Liver (tissue), 9 donors: ENCODE results near the gene SLC25A39. TPM values are rescaled to one million over a fixed set of nuclear protein-coding genes. Genes with fewer than 3 reads are reported as not detected.

Source experiments
- DNase-seq: peaks from one replicate; pipeline ENCODE4 v3.0.0-alpha.2; 2017; ENCODE audit warnings: low spot score
- H3K27ac ChIP-seq, 2 donors: one replicate each; pipeline ENCODE4 v1.7.0; 2013; ENCODE audit warnings: inconsistent platforms in 2 of 2, low read length in 2 of 2, control low read depth in 1 of 2, low read depth in 1 of 2, mild to moderate bottlenecking in 1 of 2
- H3K27me3 ChIP-seq, 4 donors: one replicate each; pipeline versions ENCODE4 v1.6.1 to v1.7.0; 2013; ENCODE audit warnings: low read length in 3 of 4, inconsistent platforms in 1 of 4, mild to moderate bottlenecking in 1 of 4, moderate library complexity in 1 of 4; ENCODE audit not compliant: control insufficient read depth in 4 of 4, insufficient read depth in 4 of 4
- H3K36me3 ChIP-seq, 4 donors: one replicate each; pipeline versions ENCODE4 v1.6.1 to v1.7.0; 2013; ENCODE audit warnings: low read length in 3 of 4, mild to moderate bottlenecking in 3 of 4, low read depth in 1 of 4, moderate library complexity in 1 of 4; ENCODE audit not compliant: control insufficient read depth in 4 of 4, insufficient read depth in 3 of 4
- H3K4me1 ChIP-seq, 4 donors: one replicate each; pipeline versions ENCODE4 v1.6.1 to v1.7.0; 2013; ENCODE audit warnings: low read length in 3 of 4, mild to moderate bottlenecking in 3 of 4, moderate library complexity in 1 of 4; ENCODE audit not compliant: control insufficient read depth in 4 of 4, insufficient read depth in 4 of 4
- H3K4me3 ChIP-seq, 3 donors: one replicate each; pipeline versions ENCODE4 v1.6.1 to v1.7.0; 2013; ENCODE audit warnings: low read length in 3 of 3, control low read depth in 1 of 3, low read depth in 1 of 3, mild to moderate bottlenecking in 1 of 3
- H3K9ac ChIP-seq, 2 donors: one replicate each; pipeline ENCODE4 v1.7.0; 2013; ENCODE audit warnings: low read length in 2 of 2, mild to moderate bottlenecking in 2 of 2, moderate library complexity in 2 of 2, control low read depth in 1 of 2, low read depth in 1 of 2
- H3K9me3 ChIP-seq, 4 donors: one replicate each; pipeline versions ENCODE4 v1.6.1 to v1.7.0; 2013; ENCODE audit warnings: low read length in 3 of 4; ENCODE audit not compliant: control insufficient read depth in 4 of 4
- EGR1 ChIP-seq, 2 donors: IDR thresholded peaks; 2 replicates each; pipeline ENCODE4 v1.6.1; 2016 to 2018; ENCODE audit warnings: antibody characterized with exemption in 2 of 2, low read depth in 2 of 2
- FOXA1 ChIP-seq: IDR thresholded peaks from 2 replicates; pipeline ENCODE4 v1.6.1; 2016; ENCODE audit warnings: antibody characterized with exemption
- FOXA2 ChIP-seq: IDR thresholded peaks from 2 replicates; pipeline ENCODE4 v1.6.1; 2016; ENCODE audit warnings: antibody characterized with exemption
- GABPA ChIP-seq, 2 donors: IDR thresholded peaks in 1 of 2; conservative IDR thresholded peaks in 1 of 2; 2 replicates each; pipeline ENCODE4 v1.6.1; 2016; ENCODE audit warnings: antibody characterized with exemption in 2 of 2, mild to moderate bottlenecking in 1 of 2, moderate library complexity in 1 of 2
- HNF4A ChIP-seq, 2 donors: conservative IDR thresholded peaks; 2 replicates each; pipeline ENCODE4 v1.6.1; 2016; ENCODE audit warnings: antibody characterized with exemption in 2 of 2, mild to moderate bottlenecking in 2 of 2
- HNF4G ChIP-seq: IDR thresholded peaks from 2 replicates; pipeline ENCODE4 v1.6.1; 2016; ENCODE audit warnings: antibody characterized with exemption
- JUND ChIP-seq, 2 donors: IDR thresholded peaks; 2 replicates each; pipeline ENCODE4 v1.6.1; 2016; ENCODE audit warnings: antibody characterized with exemption in 2 of 2
- NR2F2 ChIP-seq: IDR thresholded peaks from 2 replicates; pipeline ENCODE4 v1.6.1; 2016; ENCODE audit warnings: antibody characterized with exemption
- RXRA ChIP-seq, 2 donors: IDR thresholded peaks; 2 replicates each; pipeline ENCODE4 v1.6.1; 2017 to 2018; ENCODE audit warnings: antibody characterized with exemption in 2 of 2, mild to moderate bottlenecking in 1 of 2
- SP1 ChIP-seq: IDR thresholded peaks from 2 replicates; pipeline ENCODE4 v1.6.1; 2018; ENCODE audit warnings: antibody characterized with exemption, mild to moderate bottlenecking
- TAF1 ChIP-seq: conservative IDR thresholded peaks from 2 replicates; pipeline ENCODE4 v1.6.1; 2016; ENCODE audit warnings: antibody characterized with exemption, mild to moderate bottlenecking
- YY1 ChIP-seq: IDR thresholded peaks from 2 replicates; pipeline ENCODE4 v1.6.1; 2016; ENCODE audit warnings: antibody characterized with exemption, mild to moderate bottlenecking
- WGBS: extraction: QIAGEN DNeasy Blood & Tissue Kit; methylation state at CpG from one replicate; pipeline ENCODE4 v1.1.7; 2013; 5-methylcytosine and 5-hydroxymethylcytosine counted together
- polyA plus RNA-seq, 2 donors: library from polyadenylated mRNA; stranded (reverse) in 1 of 2; unstranded in 1 of 2; fragments of 200-250 nt in 1 of 2; fragments of >200 nt in 1 of 2; fragmentation: Nextera tagmentation in 1 of 2; extraction: Ambion mirVana in 1 of 2; gene quantifications; one replicate each; pipeline versions ENCODE4 v1.2.1 to v1.2.3, GENCODE V29; 2013 to 2015
- total RNA-seq, 2 donors: library from RNA; depleted of rRNA; stranded (reverse); fragments of >200 nt; gene quantifications; one replicate each; pipeline ENCODE4 v1.2.3, GENCODE V29; 2014
- TF ChIP-seq, protein P1 (sequence below): IDR thresholded peaks from 2 replicates; pipeline ENCODE4 v1.6.1; 2016; ENCODE audit warnings: antibody characterized with exemption
- TF ChIP-seq, protein P2 (sequence below): fragments of 150-350 bp; IDR thresholded peaks from 2 replicates; pipeline ENCODE4 v1.5.1; 2017; ENCODE audit warnings: improper control_type of control experiment, low read depth, low read length; ENCODE audit not compliant: missing input control
- TF ChIP-seq, protein P3 (sequence below): IDR thresholded peaks from 2 replicates; pipeline ENCODE4 v1.6.1; 2016; ENCODE audit warnings: antibody characterized with exemption
- TF ChIP-seq, protein P4 (sequence below): IDR thresholded peaks from 2 replicates; pipeline ENCODE4 v1.6.1; 2016; ENCODE audit warnings: antibody characterized with exemption, mild to moderate bottlenecking
- TF ChIP-seq, protein P5 (sequence below): IDR thresholded peaks from 2 replicates; pipeline ENCODE4 v1.6.1; 2016; ENCODE audit warnings: antibody characterized with exemption
- donor health status: healthy.
- donor health status: healthy.
- donor health status: healthy.
- donor health status: healthy.
- donor health status: healthy.

SLC25A39 gene
- total and polyA plus RNA-seq, 4 donors: 62.0 to 395 (median 83.8) TPM

DNA sequence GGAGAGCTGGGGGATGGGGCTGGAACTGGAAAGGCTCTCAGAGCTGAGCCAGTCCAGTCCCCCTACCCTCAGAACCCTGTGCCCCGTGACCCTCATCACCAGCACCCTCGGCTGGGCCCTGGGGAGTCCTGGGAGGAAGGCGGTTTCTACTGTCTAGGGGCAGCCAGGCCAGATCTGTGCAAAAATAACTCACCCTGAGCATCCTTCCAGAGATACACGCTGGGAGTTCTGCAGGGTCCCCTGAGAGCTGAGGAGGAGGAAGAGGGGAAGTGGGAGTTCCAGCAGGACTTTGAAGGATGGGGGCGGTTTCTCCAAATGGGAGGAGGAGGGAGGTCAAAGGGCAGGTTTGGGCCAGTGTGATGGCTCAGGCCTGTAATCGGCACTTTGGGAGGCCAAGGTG is 51.7 kb downstream of the SLC25A39 start:
- Histone ChIP-seq H3K27ac (no peak overlapping the region), H3K4me3 (no peak overlapping the region), H3K9me3 (no peaks in the 10 kb centered on the region), H3K4me1 (no peaks in the 10 kb centered on the region), H3K9ac (no peak overlapping the region), H3K36me3 (no peaks in the 10 kb centered on the region), H3K27me3 (no peaks in the 10 kb centered on the region)
- WGBS: 86% methylated on average over 6 of the region's 6 CpGs
- TF ChIP-seq JUND (IDR thresholded peaks at IDR 0.05) (no peak), NR2F2 (no peak), GABPA (IDR thresholded peaks at IDR 0.05 in 1 of 2, conservative IDR thresholded peaks at IDR 0.05 in 1 of 2) (no peak), EGR1 (IDR thresholded peaks at IDR 0.05; ENCODE audit: low read depth in 2 of 2) (no peak)
- TF ChIP-seq, protein P1, sequence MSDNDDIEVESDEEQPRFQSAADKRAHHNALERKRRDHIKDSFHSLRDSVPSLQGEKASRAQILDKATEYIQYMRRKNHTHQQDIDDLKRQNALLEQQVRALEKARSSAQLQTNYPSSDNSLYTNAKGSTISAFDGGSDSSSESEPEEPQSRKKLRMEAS: no peak
- DNase-seq: no peak

DNA sequence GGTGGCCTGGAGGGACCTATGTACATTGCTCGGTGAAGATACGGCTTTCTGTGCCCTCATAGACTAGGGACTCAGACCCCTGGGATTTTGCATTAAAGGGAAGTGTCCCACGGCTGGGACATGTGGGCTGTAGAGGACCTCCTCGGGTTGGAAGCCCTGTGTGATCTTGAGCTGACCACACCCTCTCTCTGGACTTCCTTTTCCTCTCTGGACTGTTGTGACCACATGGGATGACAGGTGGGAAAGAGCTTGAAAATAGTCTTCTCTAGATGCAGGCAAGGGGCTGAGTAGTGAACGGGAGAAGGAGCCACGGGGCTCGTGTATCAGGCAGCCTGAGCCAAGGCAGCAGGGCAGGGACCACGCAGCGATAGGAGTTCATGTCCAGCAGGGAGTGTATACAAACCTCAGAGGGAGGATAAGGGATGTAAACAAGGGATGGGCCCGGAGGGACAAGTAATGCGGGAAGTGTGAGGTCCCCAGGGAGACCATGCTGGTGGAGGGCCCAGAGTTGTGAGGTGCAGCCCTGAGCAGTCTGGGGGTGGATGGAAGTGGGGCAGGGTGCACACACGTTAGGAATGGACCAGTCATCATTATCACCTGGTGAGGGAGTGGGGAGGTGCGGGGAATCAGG is 52.2 kb downstream of the SLC25A39 start:
- H3K4me3 ChIP-seq: no peak overlapping the region
- H3K9ac ChIP-seq: no peak overlapping the region
- no peaks in the 10 kb centered on the region for H3K4me1 ChIP-seq
- no peak overlapping the region for H3K27ac ChIP-seq
- H3K9me3 ChIP-seq: no peaks in the 10 kb centered on the region
- no peaks in the 10 kb centered on the region for H3K36me3 ChIP-seq
- H3K27me3 ChIP-seq: no peaks in the 10 kb centered on the region
- no peak for DNase-seq
- TF ChIP-seq, protein P2, sequence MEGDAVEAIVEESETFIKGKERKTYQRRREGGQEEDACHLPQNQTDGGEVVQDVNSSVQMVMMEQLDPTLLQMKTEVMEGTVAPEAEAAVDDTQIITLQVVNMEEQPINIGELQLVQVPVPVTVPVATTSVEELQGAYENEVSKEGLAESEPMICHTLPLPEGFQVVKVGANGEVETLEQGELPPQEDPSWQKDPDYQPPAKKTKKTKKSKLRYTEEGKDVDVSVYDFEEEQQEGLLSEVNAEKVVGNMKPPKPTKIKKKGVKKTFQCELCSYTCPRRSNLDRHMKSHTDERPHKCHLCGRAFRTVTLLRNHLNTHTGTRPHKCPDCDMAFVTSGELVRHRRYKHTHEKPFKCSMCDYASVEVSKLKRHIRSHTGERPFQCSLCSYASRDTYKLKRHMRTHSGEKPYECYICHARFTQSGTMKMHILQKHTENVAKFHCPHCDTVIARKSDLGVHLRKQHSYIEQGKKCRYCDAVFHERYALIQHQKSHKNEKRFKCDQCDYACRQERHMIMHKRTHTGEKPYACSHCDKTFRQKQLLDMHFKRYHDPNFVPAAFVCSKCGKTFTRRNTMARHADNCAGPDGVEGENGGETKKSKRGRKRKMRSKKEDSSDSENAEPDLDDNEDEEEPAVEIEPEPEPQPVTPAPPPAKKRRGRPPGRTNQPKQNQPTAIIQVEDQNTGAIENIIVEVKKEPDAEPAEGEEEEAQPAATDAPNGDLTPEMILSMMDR: no peak
- TF ChIP-seq, protein P3, sequence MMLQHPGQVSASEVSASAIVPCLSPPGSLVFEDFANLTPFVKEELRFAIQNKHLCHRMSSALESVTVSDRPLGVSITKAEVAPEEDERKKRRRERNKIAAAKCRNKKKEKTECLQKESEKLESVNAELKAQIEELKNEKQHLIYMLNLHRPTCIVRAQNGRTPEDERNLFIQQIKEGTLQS: no peak
- TF ChIP-seq HNF4G (no peak), FOXA2 (no peak), FOXA1 (no peak), YY1 (no peak), JUND (IDR thresholded peaks at IDR 0.05) (no peak), GABPA (IDR thresholded peaks at IDR 0.05 in 1 of 2, conservative IDR thresholded peaks at IDR 0.05 in 1 of 2) (no peak), NR2F2 (no peak), TAF1 (no peak), EGR1 (IDR thresholded peaks at IDR 0.05; ENCODE audit: low read depth in 2 of 2) (no peak), SP1 (no peak), HNF4A (conservative IDR thresholded peaks at IDR 0.05) (no peak), RXRA (IDR thresholded peaks at IDR 0.05) (no peak)
- TF ChIP-seq, protein P1: no peak
- TF ChIP-seq, protein P4, sequence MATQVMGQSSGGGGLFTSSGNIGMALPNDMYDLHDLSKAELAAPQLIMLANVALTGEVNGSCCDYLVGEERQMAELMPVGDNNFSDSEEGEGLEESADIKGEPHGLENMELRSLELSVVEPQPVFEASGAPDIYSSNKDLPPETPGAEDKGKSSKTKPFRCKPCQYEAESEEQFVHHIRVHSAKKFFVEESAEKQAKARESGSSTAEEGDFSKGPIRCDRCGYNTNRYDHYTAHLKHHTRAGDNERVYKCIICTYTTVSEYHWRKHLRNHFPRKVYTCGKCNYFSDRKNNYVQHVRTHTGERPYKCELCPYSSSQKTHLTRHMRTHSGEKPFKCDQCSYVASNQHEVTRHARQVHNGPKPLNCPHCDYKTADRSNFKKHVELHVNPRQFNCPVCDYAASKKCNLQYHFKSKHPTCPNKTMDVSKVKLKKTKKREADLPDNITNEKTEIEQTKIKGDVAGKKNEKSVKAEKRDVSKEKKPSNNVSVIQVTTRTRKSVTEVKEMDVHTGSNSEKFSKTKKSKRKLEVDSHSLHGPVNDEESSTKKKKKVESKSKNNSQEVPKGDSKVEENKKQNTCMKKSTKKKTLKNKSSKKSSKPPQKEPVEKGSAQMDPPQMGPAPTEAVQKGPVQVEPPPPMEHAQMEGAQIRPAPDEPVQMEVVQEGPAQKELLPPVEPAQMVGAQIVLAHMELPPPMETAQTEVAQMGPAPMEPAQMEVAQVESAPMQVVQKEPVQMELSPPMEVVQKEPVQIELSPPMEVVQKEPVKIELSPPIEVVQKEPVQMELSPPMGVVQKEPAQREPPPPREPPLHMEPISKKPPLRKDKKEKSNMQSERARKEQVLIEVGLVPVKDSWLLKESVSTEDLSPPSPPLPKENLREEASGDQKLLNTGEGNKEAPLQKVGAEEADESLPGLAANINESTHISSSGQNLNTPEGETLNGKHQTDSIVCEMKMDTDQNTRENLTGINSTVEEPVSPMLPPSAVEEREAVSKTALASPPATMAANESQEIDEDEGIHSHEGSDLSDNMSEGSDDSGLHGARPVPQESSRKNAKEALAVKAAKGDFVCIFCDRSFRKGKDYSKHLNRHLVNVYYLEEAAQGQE: no peak
- TF ChIP-seq, protein P5, sequence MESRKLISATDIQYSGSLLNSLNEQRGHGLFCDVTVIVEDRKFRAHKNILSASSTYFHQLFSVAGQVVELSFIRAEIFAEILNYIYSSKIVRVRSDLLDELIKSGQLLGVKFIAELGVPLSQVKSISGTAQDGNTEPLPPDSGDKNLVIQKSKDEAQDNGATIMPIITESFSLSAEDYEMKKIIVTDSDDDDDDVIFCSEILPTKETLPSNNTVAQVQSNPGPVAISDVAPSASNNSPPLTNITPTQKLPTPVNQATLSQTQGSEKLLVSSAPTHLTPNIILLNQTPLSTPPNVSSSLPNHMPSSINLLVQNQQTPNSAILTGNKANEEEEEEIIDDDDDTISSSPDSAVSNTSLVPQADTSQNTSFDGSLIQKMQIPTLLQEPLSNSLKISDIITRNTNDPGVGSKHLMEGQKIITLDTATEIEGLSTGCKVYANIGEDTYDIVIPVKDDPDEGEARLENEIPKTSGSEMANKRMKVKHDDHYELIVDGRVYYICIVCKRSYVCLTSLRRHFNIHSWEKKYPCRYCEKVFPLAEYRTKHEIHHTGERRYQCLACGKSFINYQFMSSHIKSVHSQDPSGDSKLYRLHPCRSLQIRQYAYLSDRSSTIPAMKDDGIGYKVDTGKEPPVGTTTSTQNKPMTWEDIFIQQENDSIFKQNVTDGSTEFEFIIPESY: no peak
- 65% methylated on average over 13 of the region's 13 CpGs for WGBS
